Measurements from ENCODE around the gene SPINT1. TPM values are rescaled to one million over a fixed set of nuclear protein-coding genes. Genes with fewer than 3 reads are reported as not detected.

The SPINT1 gene
- total RNA-seq, 1 experiment from 2014 or later: 123 TPM

GRCh38 chr15:40906991-40907802, 63.3 kb downstream of the SPINT1 start:
- Histone ChIP-seq H3K4me2 (ENCODE audit: low read length) (peak overlapping the region; percentile 99), H4K20me1 (ENCODE audit: insufficient read depth) (no peaks in the 10 kb centered on the region), H3K36me3 (ENCODE audit: control insufficient read depth in 1 of 2, insufficient read depth in 2 of 2, low read length in 2 of 2) (peaks cover 0 to 7% of the 10 kb centered on the region in 2 experiments; a peak in 1 of 4 replicates), H3K9me2 (ENCODE audit: insufficient read depth) (no peaks in the 10 kb centered on the region), H3K9ac (ENCODE audit: low read length) (peak overlapping the region; percentile 67), H3K27ac (ENCODE audit: low read depth, low read length) (peak overlapping the region; percentile 94), H3K79me2 (ENCODE audit: insufficient read depth, low read length) (no peaks in the 10 kb centered on the region), H3K9me3 (ENCODE audit: control insufficient read depth in 1 of 2, insufficient read depth in 1 of 2, low read depth in 1 of 2, low read length in 2 of 2) (no peaks in the 10 kb centered on the region), H3K27me3 (ENCODE audit: insufficient read depth, low read length) (no peaks in the 10 kb centered on the region), H2AFZ (ENCODE audit: low read depth, low read length, poor library complexity, severe bottlenecking) (no peak overlapping the region), H3K4me3 (replicated peaks in 1 of 2; ENCODE audit: low read depth in 1 of 2, low read length in 2 of 2) (peak overlapping the region; percentile 41 to 64), H3K4me1 (ENCODE audit: control insufficient read depth in 1 of 2, insufficient read depth in 2 of 2, low read length in 2 of 2) (peaks cover 32 to 40% of the 10 kb centered on the region in 2 experiments)
- TF ChIP-seq EZH2 (IDR thresholded peaks at IDR 0.05) (no peak), TCF7L2 (IDR thresholded peaks at IDR 0.05; ENCODE audit: borderline replicate concordance, extremely low read depth, insufficient read depth, insufficient read length) (peak; percentile 86)
- DNase-seq (ENCODE audit: low read depth, low spot score): no peak
- POLR2A ChIA-PET: interaction anchor here (1.3 to 3.4 kb wide), 2 partner anchors 22 to 46 kb away, joined by 3 to 35 read pairs; partner anchors contain the start of genes CHAC1 and DLL4
- 0 out of 2 replicates have a peak, but pooled peaks have one; percentile 0 for ATAC-seq
- intact Hi-C loops (cut with micrococcal nuclease): loop anchor here (1.0 to 2.0 kb wide), 3 partner anchors 22 to 426 kb away; partner anchors contain the start of genes DLL4, NUSAP1 and OIP5
- CTCF ChIA-PET: interaction anchor here (0.6 to 6.8 kb wide), 6 partner anchors 8 to 560 kb away, joined by 3 to 69 read pairs (median 8); partner anchors contain the start of genes CHAC1 and DLL4
- no TSS peak for BruUV-seq (replicated peaks)
- RAD21 ChIA-PET (ENCODE audit: low non-redundant PET in 1 of 2, low total read pairs in 2 of 2, uncharacterized antibody in 2 of 2, unreplicated experiment in 2 of 2): interaction anchor here in 1 of 2 experiments (0.6 to 1.5 kb wide), 2 partner anchors 34 to 228 kb away, joined by 3 to 4 read pairs; no protein-coding TSS in a partner anchor

Other genes starting within 250 kb of the SPINT1 start
- 30.6 TPM for gene KNL1, start 249.8 kb upstream of the SPINT1 start, total RNA-seq (2021; ENCODE audit: unreplicated experiment)
- gene RAD51, start 148.9 kb upstream of the SPINT1 start, total RNA-seq (2021; ENCODE audit: unreplicated experiment): 20.9 TPM
- gene RMDN3, start 88.8 kb upstream of the SPINT1 start, total RNA-seq (2021; ENCODE audit: unreplicated experiment): 21.5 TPM
- gene GCHFR, start 80.0 kb upstream of the SPINT1 start, total RNA-seq (2021; ENCODE audit: unreplicated experiment): 1.5 TPM
- 0.10 TPM for gene C15orf62, start 74.1 kb upstream of the SPINT1 start, total RNA-seq (2021; ENCODE audit: unreplicated experiment)
- gene ZFYVE19, start 37.0 kb upstream of the SPINT1 start, total RNA-seq (2021; ENCODE audit: unreplicated experiment): 29.1 TPM
- 36.1 TPM for gene DNAJC17, start 36.6 kb upstream of the SPINT1 start, total RNA-seq (2021; ENCODE audit: unreplicated experiment)
- gene PPP1R14D, start 15.3 kb upstream of the SPINT1 start, total RNA-seq (2021; ENCODE audit: unreplicated experiment): not detected
- 6.0 TPM for gene RHOV, start 30.2 kb downstream of the SPINT1 start, total RNA-seq (2021; ENCODE audit: unreplicated experiment)
- 16.9 TPM for gene VPS18, start 50.4 kb downstream of the SPINT1 start, total RNA-seq (2021; ENCODE audit: unreplicated experiment)
- 1.5 TPM for gene DLL4, start 85.3 kb downstream of the SPINT1 start, total RNA-seq (2021; ENCODE audit: unreplicated experiment)
- gene CHAC1, start 109.4 kb downstream of the SPINT1 start, total RNA-seq (2021; ENCODE audit: unreplicated experiment): 58.9 TPM